K562 (cell line): Measurements from ENCODE around the gene SETD3. TPM values are rescaled to one million over a fixed set of nuclear protein-coding genes. Genes with fewer than 3 reads are reported as not detected.

Experiments used
- CCNT2 ChIP-seq: IDR thresholded peaks from 2 replicates; pipeline ENCODE4 v1.6.1; 2011; ENCODE audit warnings: borderline replicate concordance, low read depth, mild to moderate bottlenecking, moderate library complexity, mixed read lengths, low read length; ENCODE audit not compliant: insufficient read length; ENCODE audit errors: extremely low read depth
- EGR1 ChIP-seq: fragments of 450-650 bp; conservative IDR thresholded peaks from 2 replicates; pipeline ENCODE4 v1.6.1; 2017; ENCODE audit warnings: mild to moderate bottlenecking
- FIP1L1 ChIP-seq: fragments of 200-400 bp; formaldehyde crosslinking; IDR thresholded peaks from 2 replicates; pipeline ENCODE4 v1.6.1; 2018; ENCODE audit warnings: mild to moderate bottlenecking, low read depth, low read length; ENCODE audit not compliant: poor library complexity, severe bottlenecking
- FOXA3 ChIP-seq, 2 experiments: fragments of 450-650 bp in 1 of 2; sonication (generic) in 1 of 2; formaldehyde crosslinking; IDR thresholded peaks in 1 of 2; conservative IDR thresholded peaks in 1 of 2; 2 replicates each; pipeline versions ENCODE4 v1.4.0 to v1.8.0; 2020 to 2022; ENCODE audit warnings: mild to moderate bottlenecking in 2 of 2, missing genetic modification reagents in 1 of 2
- HDAC6 ChIP-seq: IDR thresholded peaks from 2 replicates; pipeline ENCODE4 v1.6.1; 2012; ENCODE audit warnings: low read depth, mild to moderate bottlenecking, control low read depth, inconsistent platforms, low read length, moderate library complexity
- MYC ChIP-seq, 2 experiments: fragments of 250-450 bp in 1 of 2; sonication (Bioruptor Pico) in 1 of 2; IDR thresholded peaks; 2 replicates each; pipeline versions ENCODE4 v1.5.1 to v1.6.1; 2012 to 2021; ENCODE audit warnings: low read depth in 2 of 2, borderline replicate concordance in 1 of 2, improper control_type of control experiment in 1 of 2, low read length in 1 of 2, mild to moderate bottlenecking in 1 of 2, moderate library complexity in 1 of 2
- NR3C1 ChIP-seq: sonication (generic); formaldehyde crosslinking; IDR thresholded peaks from 2 replicates; pipeline ENCODE4 v1.8.1; 2022; ENCODE audit warnings: missing genetic modification reagents
- POLR2G ChIP-seq: fragments of 200-400 bp; formaldehyde crosslinking; IDR thresholded peaks from 2 replicates; pipeline ENCODE4 v1.6.1; 2017; ENCODE audit warnings: low read depth, mild to moderate bottlenecking, antibody characterized with exemption, low read length, moderate library complexity
- RB1 ChIP-seq: fragments of 450-650 bp; IDR thresholded peaks from 2 replicates; pipeline ENCODE4 v1.6.1; 2017; ENCODE audit warnings: low read depth, mild to moderate bottlenecking
- SIRT6 ChIP-seq: IDR thresholded peaks from one replicate; pipeline ENCODE4 v1.6.1; 2012; ENCODE audit warnings: low read depth, mild to moderate bottlenecking, control low read depth, inconsistent platforms, low read length, moderate library complexity
- SP2 ChIP-seq: IDR thresholded peaks from 2 replicates; pipeline ENCODE4 v1.6.1; 2011; ENCODE audit warnings: mild to moderate bottlenecking, low read depth, low read length, moderate library complexity; ENCODE audit not compliant: poor library complexity, severe bottlenecking; ENCODE audit errors: extremely low read depth
- TAF7 ChIP-seq: fragments of 450-650 bp; IDR thresholded peaks from 2 replicates; pipeline ENCODE4 v1.6.1; 2016; ENCODE audit warnings: missing genetic modification characterization, missing compliant biosample characterization
- U2AF1 ChIP-seq: fragments of 200-400 bp; formaldehyde crosslinking; optimal IDR thresholded peaks from 2 replicates; pipeline ENCODE3; 2017; ENCODE audit warnings: mild to moderate bottlenecking, low read depth, low read length, moderate library complexity
- ZBTB5 ChIP-seq: fragments of 450-650 bp; IDR thresholded peaks from 2 replicates; pipeline ENCODE4 v1.6.1; 2017; ENCODE audit warnings: antibody characterized with exemption
- ZFP36 ChIP-seq: fragments of 150-350 bp; IDR thresholded peaks from 2 replicates; pipeline ENCODE4 v1.6.1; 2018; ENCODE audit warnings: low read length, low read depth; ENCODE audit not compliant: partially characterized antibody
- ZNF23 ChIP-seq: fragments of 250-450 bp; sonication (Bioruptor Pico); IDR thresholded peaks from 2 replicates; pipeline ENCODE4 v1.4.0; 2020; ENCODE audit warnings: mild to moderate bottlenecking
- ZNF232 ChIP-seq: sonication (generic); formaldehyde crosslinking; IDR thresholded peaks from 2 replicates; pipeline ENCODE4 v1.8.0; 2022; ENCODE audit warnings: mild to moderate bottlenecking, missing genetic modification reagents
- ZNF583 ChIP-seq: fragments of 250-450 bp; sonication (Bioruptor Pico); IDR thresholded peaks from 2 replicates; pipeline ENCODE4 v1.4.0; 2020
- ZNF707 ChIP-seq: fragments of 250-450 bp; sonication (Bioruptor Pico); conservative IDR thresholded peaks from 2 replicates; pipeline ENCODE4 v1.8.0; 2022; ENCODE audit warnings: inconsistent platforms, mild to moderate bottlenecking, moderate library complexity
- polyA plus RNA-seq, 8 experiments: library from polyadenylated mRNA; depleted of rRNA in 4 of 8; stranded (reverse) in 5 of 8; unstranded in 3 of 8; fragments of >200 nt; fragmentation: Nextera tagmentation in 2 of 8; fragmentation: Illumina TruSeq in 1 of 8; extraction: Ambion mirVana in 2 of 8; extraction: Trizol in 1 of 8; gene quantifications; 2 replicates each; pipeline versions ENCODE4 v1.2.1 to v1.2.3, GENCODE V29; 2011 to 2014; ENCODE audit warnings: inconsistent platforms in 1 of 8, missing spikeins in 1 of 8
- total RNA-seq, 7 experiments: library from RNA; depleted of rRNA in 6 of 7; stranded (reverse); fragments of >200 nt in 6 of 7; fragmentation: Illumina TruSeq in 2 of 7; extraction: Trizol in 2 of 7; gene quantifications; 2 replicates each; pipeline versions ENCODE4 v1.2.1 to v1.2.3, GENCODE V29; 2011 to 2021; ENCODE audit warnings: low replicate concordance in 1 of 7
- TF ChIP-seq, protein P1 (sequence below): fragments of 450-650 bp; formaldehyde crosslinking; IDR thresholded peaks from 2 replicates; pipeline ENCODE4 v1.4.0; 2022; ENCODE audit warnings: mild to moderate bottlenecking, moderate library complexity
- TF ChIP-seq, protein P2 (sequence below), 2 experiments: fragments of 150-350 bp in 1 of 2; IDR thresholded peaks; 2 replicates each; pipeline ENCODE4 v1.6.1; 2012 to 2016; ENCODE audit warnings: low read depth in 2 of 2, low read length in 2 of 2, mild to moderate bottlenecking in 1 of 2, moderate library complexity in 1 of 2

SETD3 gene
- total and polyA plus RNA-seq, 9 of the 15 experiments (the other 6 are each of a cell fraction or from before 2014, with no cell fraction given), result 8.5 to 35.9 (median 26.5) TPM

- TF ChIP-seq RB1 (no peak), U2AF1 (no peak), MYC (IDR thresholded peaks at IDR 0.05; ENCODE audit: low read depth, low read length) (peak; percentile 38; the same call in 1 of the 2 replicates), MYC (CRISPR knock-in tag; IDR thresholded peaks at IDR 0.05; ENCODE audit: borderline replicate concordance, low read depth) (no peak), FOXA3 (CRISPR knock-in tag; conservative IDR thresholded peaks at IDR 0.05 in 1 of 2, IDR thresholded peaks at IDR 0.05 in 1 of 2) (no peak), TAF7 (tag) (peak; percentile 84), NR3C1 (CRISPR knock-in tag) (no peak), ZNF583 (CRISPR knock-in tag) (no peak), CCNT2 (peak; percentile 71), ZFP36 (no peak), SIRT6 (no peak), HDAC6 (no peak), ZNF232 (CRISPR knock-in tag) (no peak), ZNF707 (CRISPR knock-in tag) (no peak), SP2 (peak; percentile 59), EGR1 (peak; percentile 97), ZNF23 (CRISPR knock-in tag) (no peak), POLR2G (peak; percentile 88), ZBTB5 (no peak), FIP1L1 (peak; percentile 28)
- TF ChIP-seq, protein P1, sequence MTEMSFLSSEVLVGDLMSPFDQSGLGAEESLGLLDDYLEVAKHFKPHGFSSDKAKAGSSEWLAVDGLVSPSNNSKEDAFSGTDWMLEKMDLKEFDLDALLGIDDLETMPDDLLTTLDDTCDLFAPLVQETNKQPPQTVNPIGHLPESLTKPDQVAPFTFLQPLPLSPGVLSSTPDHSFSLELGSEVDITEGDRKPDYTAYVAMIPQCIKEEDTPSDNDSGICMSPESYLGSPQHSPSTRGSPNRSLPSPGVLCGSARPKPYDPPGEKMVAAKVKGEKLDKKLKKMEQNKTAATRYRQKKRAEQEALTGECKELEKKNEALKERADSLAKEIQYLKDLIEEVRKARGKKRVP (CRISPR knock-in tag), result no peak
- TF ChIP-seq, protein P2, sequence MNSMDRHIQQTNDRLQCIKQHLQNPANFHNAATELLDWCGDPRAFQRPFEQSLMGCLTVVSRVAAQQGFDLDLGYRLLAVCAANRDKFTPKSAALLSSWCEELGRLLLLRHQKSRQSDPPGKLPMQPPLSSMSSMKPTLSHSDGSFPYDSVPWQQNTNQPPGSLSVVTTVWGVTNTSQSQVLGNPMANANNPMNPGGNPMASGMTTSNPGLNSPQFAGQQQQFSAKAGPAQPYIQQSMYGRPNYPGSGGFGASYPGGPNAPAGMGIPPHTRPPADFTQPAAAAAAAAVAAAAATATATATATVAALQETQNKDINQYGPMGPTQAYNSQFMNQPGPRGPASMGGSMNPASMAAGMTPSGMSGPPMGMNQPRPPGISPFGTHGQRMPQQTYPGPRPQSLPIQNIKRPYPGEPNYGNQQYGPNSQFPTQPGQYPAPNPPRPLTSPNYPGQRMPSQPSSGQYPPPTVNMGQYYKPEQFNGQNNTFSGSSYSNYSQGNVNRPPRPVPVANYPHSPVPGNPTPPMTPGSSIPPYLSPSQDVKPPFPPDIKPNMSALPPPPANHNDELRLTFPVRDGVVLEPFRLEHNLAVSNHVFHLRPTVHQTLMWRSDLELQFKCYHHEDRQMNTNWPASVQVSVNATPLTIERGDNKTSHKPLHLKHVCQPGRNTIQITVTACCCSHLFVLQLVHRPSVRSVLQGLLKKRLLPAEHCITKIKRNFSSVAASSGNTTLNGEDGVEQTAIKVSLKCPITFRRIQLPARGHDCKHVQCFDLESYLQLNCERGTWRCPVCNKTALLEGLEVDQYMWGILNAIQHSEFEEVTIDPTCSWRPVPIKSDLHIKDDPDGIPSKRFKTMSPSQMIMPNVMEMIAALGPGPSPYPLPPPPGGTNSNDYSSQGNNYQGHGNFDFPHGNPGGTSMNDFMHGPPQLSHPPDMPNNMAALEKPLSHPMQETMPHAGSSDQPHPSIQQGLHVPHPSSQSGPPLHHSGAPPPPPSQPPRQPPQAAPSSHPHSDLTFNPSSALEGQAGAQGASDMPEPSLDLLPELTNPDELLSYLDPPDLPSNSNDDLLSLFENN (IDR thresholded peaks at IDR 0.05; ENCODE audit: low read depth in 2 of 2, low read length in 2 of 2), result no peak
Observed at GRCh38 chr14:99480917-99481744, 472 bp upstream of the SETD3 start, which contains the start of gene CCNK (continued).
